GM10266 (cell line): ENCODE results near the gene EFCAB10.
"Not testable (repeated sequence)": the region's sequence is repeated elsewhere in the genome, so short reads cannot be mapped to it uniquely, and the experiment has no call there.

Source experiments
- DNase-seq: peaks from one replicate; pipeline ENCODE4 v3.0.0; 2012; ENCODE audit errors: extremely low spot score
- TF ChIP-seq, protein P1 (sequence below): IDR thresholded peaks from 2 replicates; pipeline ENCODE4 v1.5.1; 2012; ENCODE audit warnings: mild to moderate bottlenecking, low read depth; ENCODE audit not compliant: control insufficient read depth, insufficient read depth; ENCODE audit errors: missing control alignments

Gene EFCAB10

DNA sequence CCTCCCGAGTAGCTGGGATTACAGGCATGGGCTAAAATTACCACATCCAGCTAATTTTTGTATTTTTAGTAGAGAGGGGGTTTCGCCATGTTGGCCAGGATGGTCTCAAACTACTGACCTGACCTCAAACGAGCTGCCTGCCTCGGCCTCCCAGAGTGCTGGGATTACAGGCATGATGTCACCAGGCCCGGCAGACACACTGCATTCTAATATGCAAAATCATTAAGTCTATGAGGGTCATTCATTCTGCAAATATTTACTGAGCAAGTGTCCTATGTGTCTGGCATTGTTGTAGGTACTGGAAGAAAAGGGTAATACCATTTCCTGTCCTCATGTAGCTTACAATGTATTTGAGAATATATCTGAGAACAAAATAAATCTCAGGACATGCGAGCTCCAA, 61.9 kb downstream of the EFCAB10 start:
- DNase-seq: no peak
- TF ChIP-seq, protein P1, sequence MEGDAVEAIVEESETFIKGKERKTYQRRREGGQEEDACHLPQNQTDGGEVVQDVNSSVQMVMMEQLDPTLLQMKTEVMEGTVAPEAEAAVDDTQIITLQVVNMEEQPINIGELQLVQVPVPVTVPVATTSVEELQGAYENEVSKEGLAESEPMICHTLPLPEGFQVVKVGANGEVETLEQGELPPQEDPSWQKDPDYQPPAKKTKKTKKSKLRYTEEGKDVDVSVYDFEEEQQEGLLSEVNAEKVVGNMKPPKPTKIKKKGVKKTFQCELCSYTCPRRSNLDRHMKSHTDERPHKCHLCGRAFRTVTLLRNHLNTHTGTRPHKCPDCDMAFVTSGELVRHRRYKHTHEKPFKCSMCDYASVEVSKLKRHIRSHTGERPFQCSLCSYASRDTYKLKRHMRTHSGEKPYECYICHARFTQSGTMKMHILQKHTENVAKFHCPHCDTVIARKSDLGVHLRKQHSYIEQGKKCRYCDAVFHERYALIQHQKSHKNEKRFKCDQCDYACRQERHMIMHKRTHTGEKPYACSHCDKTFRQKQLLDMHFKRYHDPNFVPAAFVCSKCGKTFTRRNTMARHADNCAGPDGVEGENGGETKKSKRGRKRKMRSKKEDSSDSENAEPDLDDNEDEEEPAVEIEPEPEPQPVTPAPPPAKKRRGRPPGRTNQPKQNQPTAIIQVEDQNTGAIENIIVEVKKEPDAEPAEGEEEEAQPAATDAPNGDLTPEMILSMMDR: no peak

DNA sequence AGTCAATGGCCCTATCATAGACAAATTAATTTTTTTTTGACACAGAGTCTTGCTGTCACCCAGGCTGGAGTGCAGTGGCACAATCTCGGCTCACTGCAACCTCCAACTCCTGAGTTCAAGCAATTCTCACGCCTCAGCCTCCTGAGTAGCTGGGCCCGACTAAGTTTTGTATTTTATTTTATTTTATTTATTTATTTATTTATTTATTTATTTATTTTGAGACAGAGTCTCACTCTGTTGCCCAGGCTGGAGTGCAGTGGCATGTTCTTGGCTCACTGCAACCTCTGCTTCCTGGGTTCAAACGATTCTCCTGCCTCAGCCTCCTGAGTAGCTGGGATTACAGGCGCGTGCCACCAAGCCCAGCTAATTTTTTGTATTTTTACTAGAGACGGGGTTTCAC, 65.7 kb downstream of the EFCAB10 start:
- DNase-seq: not testable (repeated sequence)
